GM18505 (cell line): Measurements from ENCODE around the gene LRTM2.
"Not testable (repeated sequence)": the region's sequence is repeated elsewhere in the genome, so short reads cannot be mapped to it uniquely, and the experiment has no call there.

Source experiments
- ATAC-seq: cut with Tn5 transposase; IDR thresholded peaks from one replicate; pipeline ENCODE4 v1.9.1; 2021; ENCODE audit not compliant: unreplicated experiment
- POLR2A ChIP-seq: IDR thresholded peaks from 4 replicates; pipeline ENCODE4 v1.6.1; 2011; ENCODE audit warnings: borderline replicate concordance; ENCODE audit not compliant: insufficient read depth, insufficient read length; ENCODE audit errors: extremely low read depth

LRTM2 gene

GRCh38 chr12:1814266-1814665 lies 6.1 kb upstream of the LRTM2 start:
- TF ChIP-seq POLR2A: no peak
- ATAC-seq: no peak

GRCh38 chr12:1815108-1815507 lies 5.3 kb upstream of the LRTM2 start:
- no peak for TF ChIP-seq POLR2A
- ATAC-seq: no peak

GRCh38 chr12:1815814-1816729 lies 4.3 kb upstream of the LRTM2 start:
- no peak for TF ChIP-seq POLR2A
- no peak for ATAC-seq

GRCh38 chr12:1816730-1817348 lies 3.5 kb upstream of the LRTM2 start:
- TF ChIP-seq POLR2A: no peak

GRCh38 chr12:1817928-1818327 lies 2.4 kb upstream of the LRTM2 start:
- not testable (repeated sequence) for ATAC-seq

More at GRCh38 chr12:1816730-1817348, 3.5 kb upstream of the LRTM2 start:
- ATAC-seq: no peak

- ATAC-seq: no peak
Observed at GRCh38 chr12:1819050-1819449, 1.3 kb upstream of the LRTM2 start.

GRCh38 chr12:1819571-1819970 lies 794 bp upstream of the LRTM2 start:
- no peak for ATAC-seq
- no peak for TF ChIP-seq POLR2A

More at GRCh38 chr12:1819050-1819449, 1.3 kb upstream of the LRTM2 start:
- TF ChIP-seq POLR2A: no peak

GRCh38 chr12:1820896-1821291 lies 529 bp downstream of the LRTM2 start:
- no peak for ATAC-seq
- TF ChIP-seq POLR2A: no peak

GRCh38 chr12:1821805-1822204 lies 1.4 kb downstream of the LRTM2 start:
- no peak for TF ChIP-seq POLR2A
- no peak for ATAC-seq

- TF ChIP-seq POLR2A: no peak
- ATAC-seq: no peak
Observed at GRCh38 chr12:1822699-1823098, 2.3 kb downstream of the LRTM2 start.

- no peak for TF ChIP-seq POLR2A
- ATAC-seq: no peak
Observed at GRCh38 chr12:1823237-1823636, 2.9 kb downstream of the LRTM2 start.

- TF ChIP-seq POLR2A: no peak
- ATAC-seq: no peak
Observed at GRCh38 chr12:1825382-1826102, 5.2 kb downstream of the LRTM2 start.

GRCh38 chr12:1826401-1826800 lies 6.0 kb downstream of the LRTM2 start:
- ATAC-seq: no peak
- no peak for TF ChIP-seq POLR2A
